Esophagus muscularis mucosa (tissue), 4 donors: Measurements from ENCODE around the gene PCSK4.

Source experiments
- CTCF ChIP-seq, 3 experiments: fragments of 200-600 bp in 2 of 3; fragments of 450-650 bp in 1 of 3; sonication (generic) in 2 of 3; IDR thresholded peaks; one replicate each; pipeline ENCODE4 v1.5.1; 2017 to 2019; ENCODE audit warnings: antibody characterized with exemption in 3 of 3, mild to moderate bottlenecking in 2 of 3, moderate library complexity in 1 of 3
- EP300 ChIP-seq: sonication (generic); formaldehyde crosslinking; IDR thresholded peaks from one replicate; pipeline ENCODE4 v1.6.1; 2017; ENCODE audit warnings: antibody characterized with exemption
- POLR2A ChIP-seq: fragments of 450-650 bp; IDR thresholded peaks from one replicate; pipeline ENCODE4 v1.6.1; 2017; ENCODE audit warnings: antibody characterized with exemption, moderate library complexity, mild to moderate bottlenecking, low read depth
- POLR2AphosphoS5 ChIP-seq, 2 donors: sonication (generic); formaldehyde crosslinking; IDR thresholded peaks; one replicate each; pipeline ENCODE4 v1.6.1; 2017; ENCODE audit warnings: antibody characterized with exemption in 2 of 2

- TF ChIP-seq CTCF (IDR thresholded peaks at IDR 0.05) (no peak), POLR2AphosphoS5 (IDR thresholded peaks at IDR 0.05) (no peak), POLR2A (no peak), EP300 (no peak)
Observed at GRCh38 chr19:1534972-1535371, 44.8 kb upstream of the PCSK4 start.
